ENCODE measurements around the gene SLC17A7. TPM values are rescaled to one million over a fixed set of nuclear protein-coding genes. Genes with fewer than 3 reads are reported as not detected.

The SLC17A7 gene
- total and polyA plus RNA-seq, 2 of the 4 experiments (the other 2 are of a cell fraction), result 0.03 TPM; not detected in 1

- no peak overlapping the region for H3K9ac ChIP-seq (ENCODE audit: low read depth, low read length)
- in situ Hi-C loops (cut with MboI; ENCODE audit: low sequenced_read_pairs) (loop anchor here (10.0 kb wide), 1 partner anchor 48 kb away; no protein-coding TSS in a partner anchor), dilution Hi-C loops (cut with HindIII; ENCODE audit: low sequenced_read_pairs, unreplicated experiment) (no loop called here), intact Hi-C loops (cut with micrococcal nuclease) (no loop called here)
- no peak overlapping the region for H2AK5ac ChIP-seq (ENCODE audit: low read depth, low read length)
- H2AK9ac ChIP-seq (replicated peaks; ENCODE audit: low read depth, low read length, poor library complexity), result no peak overlapping the region
- H3K27ac ChIP-seq (ENCODE audit: insufficient read depth, low read length), result no peak overlapping the region
- peaks cover 4% of the 10 kb centered on the region; the same call in 1 of the 2 replicates for H3K36me3 ChIP-seq (ENCODE audit: control insufficient read depth, insufficient read depth, low read length)
- H3K4ac ChIP-seq (ENCODE audit: low read depth, low read length), result no peak overlapping the region
- no peak overlapping the region for H3K18ac ChIP-seq (ENCODE audit: low read depth, low read length)
- H3K56ac ChIP-seq (ENCODE audit: extremely low read depth, insufficient read depth, low read length), result no peak overlapping the region
- H3K4me3 ChIP-seq (ENCODE audit: insufficient read depth, low read depth, low read length), result no peak overlapping the region; the same call in none of the 2 replicates
- no peak overlapping the region for H4K91ac ChIP-seq (ENCODE audit: insufficient read depth, low read depth, low read length)
- CTCF ChIA-PET, result interaction anchor here (0.6 kb wide), 1 partner anchor 177 kb away, joined by 3 read pairs; no protein-coding TSS in a partner anchor
- H3K9me1 ChIP-seq (ENCODE audit: insufficient read depth, low read length), result peaks cover 3% of the 10 kb centered on the region; the same call in 1 of the 2 replicates
- no peak overlapping the region for H3K14ac ChIP-seq (replicated peaks; ENCODE audit: low read depth, low read length)
- no peak for ATAC-seq (ENCODE audit: low read depth)
- H3K4me2 ChIP-seq (ENCODE audit: low read depth, low read length), result peak overlapping the region; percentile 34
- H3K79me1 ChIP-seq (ENCODE audit: low read depth in 1 of 2, low read length in 2 of 2), result no peaks in the 10 kb centered on the region
- no peak for DNase-seq
- TF ChIP-seq, protein P1, sequence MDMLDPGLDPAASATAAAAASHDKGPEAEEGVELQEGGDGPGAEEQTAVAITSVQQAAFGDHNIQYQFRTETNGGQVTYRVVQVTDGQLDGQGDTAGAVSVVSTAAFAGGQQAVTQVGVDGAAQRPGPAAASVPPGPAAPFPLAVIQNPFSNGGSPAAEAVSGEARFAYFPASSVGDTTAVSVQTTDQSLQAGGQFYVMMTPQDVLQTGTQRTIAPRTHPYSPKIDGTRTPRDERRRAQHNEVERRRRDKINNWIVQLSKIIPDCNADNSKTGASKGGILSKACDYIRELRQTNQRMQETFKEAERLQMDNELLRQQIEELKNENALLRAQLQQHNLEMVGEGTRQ (IDR thresholded peaks at IDR 0.05; ENCODE audit: low read depth, low read length), result no peak
- TF ChIP-seq CHD1 (IDR thresholded peaks at IDR 0.05; ENCODE audit: low read depth, low read length), result no peak
- no peak for TF ChIP-seq MAZ (IDR thresholded peaks at IDR 0.05; ENCODE audit: borderline replicate concordance, low read depth, low read length)
- no peak for TF ChIP-seq NFE2L2 (IDR thresholded peaks at IDR 0.05; ENCODE audit: low read depth, low read length)
- TF ChIP-seq MXI1 (IDR thresholded peaks at IDR 0.05; ENCODE audit: borderline replicate concordance, low read depth, low read length), result no peak
- no peak for TF ChIP-seq ELK1 (IDR thresholded peaks at IDR 0.05; ENCODE audit: borderline replicate concordance, low read depth, low read length)
- TF ChIP-seq RCOR1 (IDR thresholded peaks at IDR 0.05; ENCODE audit: insufficient replicate concordance, low read length), result no peak
- no peak for TF ChIP-seq CTCF (conservative IDR thresholded peaks at IDR 0.05; ENCODE audit: low read depth, low read length)
- TF ChIP-seq RAD21 (IDR thresholded peaks at IDR 0.05; ENCODE audit: low read length), result no peak
- TF ChIP-seq BHLHE40 (IDR thresholded peaks at IDR 0.05; ENCODE audit: low read depth, low read length), result no peak
- no peak for TF ChIP-seq SMC3 (IDR thresholded peaks at IDR 0.05; ENCODE audit: low read depth, low read length)
- TF ChIP-seq FOS (IDR thresholded peaks at IDR 0.05; ENCODE audit: low read depth, low read length), result no peak
- no peak for TF ChIP-seq MAFK (IDR thresholded peaks at IDR 0.05; ENCODE audit: low read depth, low read length)
- TF ChIP-seq POLR2A (IDR thresholded peaks at IDR 0.05; ENCODE audit: low read depth, low read length), result no peak
- no peak for TF ChIP-seq CEBPB (IDR thresholded peaks at IDR 0.05; ENCODE audit: low read depth, low read length)
- no peak for TF ChIP-seq RFX5 (IDR thresholded peaks at IDR 0.05; ENCODE audit: low read depth, low read length)
- no peak overlapping the region for H4K5ac ChIP-seq (ENCODE audit: low read depth, low read length)
- H3K23ac ChIP-seq (ENCODE audit: low read depth, low read length), result no peak overlapping the region
- WGBS, 2 experiments (ENCODE audit: extremely low coverage in 2 of 2, insufficient read length in 1 of 2), result 8% methylated on average over 6 of the region's 11 CpGs; no CpG with 5 or more reads in 1 of the 2 experiments
- no peak overlapping the region for H4K8ac ChIP-seq (ENCODE audit: low read depth in 2 of 2, low read length in 2 of 2)
- peak overlapping the region; percentile 87 for H2AFZ ChIP-seq (replicated peaks; ENCODE audit: low read length, poor library complexity)
- H2BK15ac ChIP-seq (ENCODE audit: low read depth, low read length), result no peak overlapping the region; the same call in 2 of the 3 replicates
- H3K4me1 ChIP-seq (ENCODE audit: control insufficient read depth, insufficient read depth, low read length), result no peaks in the 10 kb centered on the region
- POLR2A ChIA-PET (ENCODE audit: unreplicated experiment), result no interaction called here
- peaks cover 3% of the 10 kb centered on the region; the same call in 1 of the 2 replicates for H4K20me1 ChIP-seq (ENCODE audit: insufficient read depth, low read length)
- H3K27me3 ChIP-seq (ENCODE audit: control insufficient read depth, insufficient read depth, low read length), result peaks cover 49% of the 10 kb centered on the region
- H2BK5ac ChIP-seq (ENCODE audit: low read depth, low read length, poor library complexity, severe bottlenecking), result no peak overlapping the region
- no peaks in the 10 kb centered on the region for H3K9me3 ChIP-seq (ENCODE audit: control insufficient read depth, insufficient read depth, low read length)
- no peak overlapping the region for H2BK20ac ChIP-seq (ENCODE audit: low read depth, low read length)
- no TSS peak for BruUV-seq (replicated peaks)
- H2BK120ac ChIP-seq (ENCODE audit: low read depth, low read length), result no peak overlapping the region
These were observed 1.0 kb upstream of the SLC17A7 start for GRCh38 chr19:49442354-49442753.

Measured in IMR-90 (cell line).